PC-9 (cell line): ENCODE data around the gene TDRD9. TPM values are rescaled to one million over a fixed set of nuclear protein-coding genes. Genes with fewer than 3 reads are reported as not detected.

ENCODE experiments used
- BruUV-seq: library from RNA; stranded (reverse); fragments of 400-500 nt; replicated peaks from 2 replicates; lab custom pipeline; 2021; lab: Mats Ljungman, UMichigan
- CTCF ChIA-PET: fragments of 300-600 bp; sonication (Branson Sonifier 250); formaldehyde crosslinking; loops from one replicate; lab custom pipeline; 2022; ENCODE audit warnings: antibody characterized with exemption; lab: Charles Lee
- POLR2A ChIA-PET: fragments of 300-600 bp; sonication (Branson Sonifier 250); formaldehyde crosslinking; loops from one replicate; lab custom pipeline; 2022; ENCODE audit warnings: antibody characterized with exemption; ENCODE audit not compliant: unreplicated experiment; lab: Charles Lee
- DNase-seq, 2 experiments: peaks; one replicate each; pipeline versions ENCODE4 v3.0.0 to v3.0.0-alpha.2; 2015 to 2022; ENCODE audit warnings: mixed read lengths in 1 of 2
- H2AFZ ChIP-seq: fragments of 200-600 bp; sonication (generic); 2 replicates; pipeline ENCODE4 v1.8.1; 2017; ENCODE audit warnings: antibody characterized with exemption
- H3F3A ChIP-seq: fragments of 200-600 bp; sonication (generic); 2 replicates; pipeline ENCODE4 v1.8.1; 2017; ENCODE audit warnings: antibody characterized with exemption, mild to moderate bottlenecking, low read depth; ENCODE audit not compliant: insufficient read depth
- H3K27ac ChIP-seq: fragments of 200-600 bp; sonication (generic); 2 replicates; pipeline ENCODE4 v1.6.1; 2016; ENCODE audit warnings: mixed run types
- H3K27me3 ChIP-seq: fragments of 200-600 bp; sonication (generic); 2 replicates; pipeline ENCODE4 v1.6.1; 2016; ENCODE audit warnings: low read depth, mixed run types; ENCODE audit not compliant: insufficient read depth
- H3K36me3 ChIP-seq: fragments of 200-600 bp; sonication (generic); 2 replicates; pipeline ENCODE4 v1.6.1; 2016; ENCODE audit warnings: low read depth, mixed run types
- H3K4me1 ChIP-seq: fragments of 200-600 bp; sonication (generic); replicated peaks from 2 replicates; pipeline ENCODE4 v1.6.1; 2016; ENCODE audit warnings: mixed run types; ENCODE audit not compliant: insufficient read depth
- H3K4me2 ChIP-seq: fragments of 200-600 bp; sonication (generic); 2 replicates; pipeline ENCODE4 v1.6.1; 2017; ENCODE audit warnings: mixed run types
- H3K4me3 ChIP-seq: fragments of 200-600 bp; sonication (generic); 2 replicates; pipeline ENCODE4 v1.6.1; 2016; ENCODE audit warnings: mixed run types
- H3K79me2 ChIP-seq: fragments of 200-600 bp; sonication (generic); 2 replicates; pipeline ENCODE4 v1.6.1; 2017; ENCODE audit warnings: low read depth, mixed run types
- H3K9me2 ChIP-seq: fragments of 200-600 bp; sonication (generic); 2 replicates; pipeline ENCODE4 v1.8.1; 2017; ENCODE audit warnings: mild to moderate bottlenecking; ENCODE audit not compliant: insufficient read depth
- H3K9me3 ChIP-seq: fragments of 200-600 bp; sonication (generic); 2 replicates; pipeline ENCODE4 v1.8.1; 2016; ENCODE audit warnings: low read depth; ENCODE audit not compliant: insufficient read depth
- H4K20me1 ChIP-seq: fragments of 200-600 bp; sonication (generic); 2 replicates; pipeline ENCODE4 v1.8.1; 2017; ENCODE audit not compliant: insufficient read depth
- CTCF ChIP-seq: fragments of 200-600 bp; sonication (generic); conservative IDR thresholded peaks from 2 replicates; pipeline ENCODE4 v1.6.1; 2017; ENCODE audit warnings: mixed run types, antibody characterized with exemption, mild to moderate bottlenecking, moderate library complexity
- EZH2 ChIP-seq: fragments of 200-600 bp; sonication (generic); IDR thresholded peaks from 2 replicates; pipeline ENCODE4 v1.8.0; 2017; ENCODE audit warnings: antibody characterized with exemption, low read depth
- intact Hi-C: fragments of 100-400 bp; cut with micrococcal nuclease; formaldehyde crosslinking; loops from one replicate; pipeline ENCODE4 v1.10.0; 2022; ENCODE audit not compliant: unreplicated experiment
- total RNA-seq: library from RNA; stranded (reverse); gene quantifications from 2 replicates; pipeline ENCODE4 v1.2.3, GENCODE V29; 2021

The TDRD9 gene
- total RNA-seq, 1 experiment from 2014 or later = 0.15 TPM

- Histone ChIP-seq H3K27ac (no peak overlapping the region), H3K9me2 (no peaks in the 10 kb centered on the region), H3K36me3 (no peaks in the 10 kb centered on the region), H3K4me2 (no peak overlapping the region), H3K4me1 (no peaks in the 10 kb centered on the region), H3K4me3 (no peak overlapping the region), H3K27me3 (peaks cover 35% of the 10 kb centered on the region), H2AFZ (no peak overlapping the region), H3F3A (no peaks in the 10 kb centered on the region), H3K79me2 (no peaks in the 10 kb centered on the region), H3K9me3 (no peaks in the 10 kb centered on the region; the same call in 1 of the 2 replicates), H4K20me1 (no peaks in the 10 kb centered on the region)
- intact Hi-C loops = loop anchor here (10.0 kb wide), 1 partner anchor 499 kb away; no protein-coding TSS in a partner anchor
- no peak for TF ChIP-seq CTCF
- TF ChIP-seq EZH2 = no peak
- no peak for DNase-seq
- CTCF ChIA-PET = no interaction called here
- no TSS peak for BruUV-seq
- POLR2A ChIA-PET = no interaction called here
These were observed 145.5 kb downstream of the TDRD9 start for GRCh38 chr14:104073764-104074163.

- TF ChIP-seq EZH2 = no peak
- TF ChIP-seq CTCF = peak; percentile 64; the same call in 1 of the 2 replicates
- no peaks in the 10 kb centered on the region for H3K79me2 ChIP-seq
- no peaks in the 10 kb centered on the region; the same call in 1 of the 2 replicates for H3K9me3 ChIP-seq
- H3K9me2 ChIP-seq = no peaks in the 10 kb centered on the region
- H3K4me1 ChIP-seq = no peaks in the 10 kb centered on the region
- H3K27ac ChIP-seq = no peak overlapping the region
- no peaks in the 10 kb centered on the region for H3K36me3 ChIP-seq
- intact Hi-C loops = loop anchor here (1.0 to 10.0 kb wide), 5 partner anchors 93 to 501 kb away; a partner anchor contains a TSS
- BruUV-seq = no TSS peak
- no peaks in the 10 kb centered on the region for H3F3A ChIP-seq
- H3K4me3 ChIP-seq = no peak overlapping the region
- H4K20me1 ChIP-seq = no peaks in the 10 kb centered on the region
- peaks cover 16% of the 10 kb centered on the region for H3K27me3 ChIP-seq
- DNase-seq = no peak
- ChIA-PET POLR2A (no interaction called here), CTCF (interaction anchor here (0.6 to 0.7 kb wide), 2 partner anchors 41 to 363 kb away, joined by 3 to 4 read pairs; no protein-coding TSS in a partner anchor)
- H3K4me2 ChIP-seq = no peak overlapping the region
- H2AFZ ChIP-seq = no peak overlapping the region
These were observed 147.4 kb downstream of the TDRD9 start for GRCh38 chr14:104075530-104076151.

GRCh38 chr14:104076743-104077142 lies 148.5 kb downstream of the TDRD9 start:
- Histone ChIP-seq H3K36me3 (no peaks in the 10 kb centered on the region), H4K20me1 (no peaks in the 10 kb centered on the region), H3K4me3 (no peak overlapping the region), H3F3A (no peaks in the 10 kb centered on the region), H3K9me2 (no peaks in the 10 kb centered on the region), H3K9me3 (no peaks in the 10 kb centered on the region; the same call in 1 of the 2 replicates), H3K27ac (no peak overlapping the region), H3K4me2 (no peak overlapping the region), H3K79me2 (no peaks in the 10 kb centered on the region), H2AFZ (no peak overlapping the region), H3K27me3 (peaks cover 14% of the 10 kb centered on the region; the same call in 1 of the 2 replicates), H3K4me1 (no peaks in the 10 kb centered on the region)
- POLR2A ChIA-PET = no interaction called here
- intact Hi-C loops = loop anchor here (5.0 to 10.0 kb wide), 4 partner anchors 94 to 502 kb away; a partner anchor contains a TSS
- BruUV-seq = no TSS peak
- TF ChIP-seq EZH2 (no peak), CTCF (no peak)
- DNase-seq = no peak
- CTCF ChIA-PET = interaction anchor here (0.6 kb wide), 1 partner anchor 225 kb away, joined by 6 read pairs; no protein-coding TSS in a partner anchor
